Stimulated activated naive B cell treated with anti-CD40 and anti-IgM and Interleukin-4, amounts not matched to agents 10 μg/mL and 1 μg/mL and 100 μg/mL, for 72 hours (primary cell): ENCODE measurements around the gene TRIM59.
A peak's percentile ranks its signal among the peaks of the same experiment; 100 is the strongest.

Experiments used
- ATAC-seq, 2 donors: fragments of 150-1000 bp; cut with Tn5 transposase; replicated peaks; 2 replicates each; pipeline ENCODE4 v1.10.0; 2021; ENCODE audit warnings: moderate library complexity in 1 of 2
- DNase-seq: peaks from one replicate; pipeline ENCODE4 v3.0.0; 2021
- H3K27ac Mint-ChIP-seq: one replicate; pipeline ENCODE4 v1.8.0; 2022; ENCODE audit warnings: mild to moderate bottlenecking, mixed read lengths
- H3K27me3 Mint-ChIP-seq, 2 donors: one replicate each; pipeline ENCODE4 v1.8.0; 2022; ENCODE audit warnings: mixed read lengths in 2 of 2
- H3K36me3 Mint-ChIP-seq, 2 donors: one replicate each; pipeline ENCODE4 v1.8.0; 2022; ENCODE audit warnings: mixed read lengths in 2 of 2, mild to moderate bottlenecking in 1 of 2
- H3K4me1 Mint-ChIP-seq, 2 donors: one replicate each; pipeline ENCODE4 v1.8.0; 2022; ENCODE audit warnings: mixed read lengths in 2 of 2, mild to moderate bottlenecking in 1 of 2
- H3K4me3 Mint-ChIP-seq, 2 donors: one replicate each; pipeline ENCODE4 v1.8.0; 2022; ENCODE audit warnings: mild to moderate bottlenecking in 2 of 2, mixed read lengths in 2 of 2, moderate library complexity in 1 of 2
- H3K9me3 Mint-ChIP-seq, 2 donors: one replicate each; pipeline ENCODE4 v1.8.0; 2022; ENCODE audit warnings: mixed read lengths in 2 of 2, mild to moderate bottlenecking in 1 of 2

TRIM59 gene

DNA sequence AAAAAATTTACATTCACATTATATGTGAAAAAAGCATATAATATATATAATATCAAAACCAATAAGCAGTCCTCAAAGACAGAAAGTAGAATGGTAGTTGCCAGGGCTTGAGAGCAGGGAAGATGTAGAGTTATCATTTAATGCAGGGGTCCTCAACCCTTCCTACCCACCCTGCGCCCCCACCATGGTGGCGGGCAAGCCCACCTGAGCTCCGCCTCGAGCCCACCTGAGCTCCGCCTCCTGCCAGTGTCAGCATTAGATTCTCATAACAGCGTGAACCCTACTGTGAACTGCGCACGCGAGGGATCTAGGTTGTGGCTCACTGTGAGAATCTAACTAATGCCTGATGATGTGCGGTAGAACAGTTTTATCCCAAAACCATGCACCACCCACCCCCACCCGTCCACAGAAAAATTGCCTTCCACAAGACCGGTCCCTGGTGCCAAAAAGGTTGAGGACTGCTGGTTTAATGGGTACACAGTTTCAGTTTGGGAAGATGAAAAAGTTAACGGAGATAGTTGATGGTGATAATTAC lies 3.0 kb downstream of the TRIM59 start:
- H3K4me1 Mint-ChIP-seq = peaks cover 15 to 27% of the 10 kb centered on the region in 2 donors
- H3K27ac Mint-ChIP-seq = no peak overlapping the region
- DNase-seq (no peak), ATAC-seq (no peak)
- peaks cover 4 to 7% of the 10 kb centered on the region in 2 donors for H3K9me3 Mint-ChIP-seq
- no peaks in the 10 kb centered on the region for H3K27me3 Mint-ChIP-seq
- no peak overlapping the region for H3K4me3 Mint-ChIP-seq
- H3K36me3 Mint-ChIP-seq = peaks cover 30 to 38% of the 10 kb centered on the region in 2 donors

DNA sequence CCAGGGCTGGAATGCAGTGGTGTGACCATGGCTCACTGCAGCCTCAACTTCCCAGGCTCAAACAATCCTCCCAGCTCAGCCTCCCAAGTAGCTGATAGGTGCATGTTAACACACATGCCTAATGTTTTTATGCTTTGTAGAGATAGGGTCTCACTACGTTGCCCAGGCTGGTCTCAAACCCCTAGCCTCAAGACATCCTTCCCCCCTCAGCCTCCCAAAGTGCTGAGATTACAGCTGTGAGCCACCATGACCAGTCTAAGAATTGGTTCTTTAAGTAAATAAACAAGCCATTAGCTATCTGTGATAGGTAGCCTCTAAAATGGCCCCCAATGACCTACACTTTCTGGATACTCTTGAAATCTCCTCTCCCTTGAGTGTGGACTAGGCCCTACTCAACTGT lies 3.7 kb downstream of the TRIM59 start:
- peaks cover 4 to 7% of the 10 kb centered on the region in 2 donors for H3K9me3 Mint-ChIP-seq
- peaks cover 30 to 41% of the 10 kb centered on the region in 2 donors for H3K36me3 Mint-ChIP-seq
- peaks cover 15 to 27% of the 10 kb centered on the region in 2 donors for H3K4me1 Mint-ChIP-seq
- H3K27me3 Mint-ChIP-seq = no peaks in the 10 kb centered on the region
- H3K4me3 Mint-ChIP-seq = no peak overlapping the region
- DNase-seq (no peak), ATAC-seq (no peak)
- H3K27ac Mint-ChIP-seq = no peak overlapping the region

DNA sequence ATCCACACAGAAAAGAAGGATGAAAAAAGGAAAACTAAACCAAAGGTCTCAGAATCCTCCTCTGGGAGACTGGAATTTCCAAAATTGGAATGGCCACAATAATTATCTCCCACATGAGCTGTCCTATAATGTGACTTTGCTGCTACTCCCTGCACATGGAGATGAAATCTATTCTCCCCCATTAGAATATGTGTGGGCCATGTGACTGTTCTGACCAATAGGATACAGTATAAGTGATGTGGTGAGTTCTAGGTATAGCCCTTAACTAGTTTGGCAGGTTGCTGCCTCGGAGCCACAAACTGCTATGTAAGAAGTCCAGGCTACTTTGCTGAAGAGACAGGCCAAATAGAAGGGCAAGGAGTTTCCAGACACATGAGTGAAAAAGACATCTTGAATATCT lies 5.2 kb downstream of the TRIM59 start:
- Mint-ChIP-seq H3K4me3 (no peak overlapping the region), H3K27me3 (no peaks in the 10 kb centered on the region), H3K4me1 (peaks cover 11 to 19% of the 10 kb centered on the region in 2 donors), H3K36me3 (peaks cover 30 to 50% of the 10 kb centered on the region in 2 donors), H3K9me3 (peaks cover 2 to 7% of the 10 kb centered on the region in 2 donors), H3K27ac (no peak overlapping the region)
- ATAC-seq (no peak), DNase-seq (no peak)

DNA sequence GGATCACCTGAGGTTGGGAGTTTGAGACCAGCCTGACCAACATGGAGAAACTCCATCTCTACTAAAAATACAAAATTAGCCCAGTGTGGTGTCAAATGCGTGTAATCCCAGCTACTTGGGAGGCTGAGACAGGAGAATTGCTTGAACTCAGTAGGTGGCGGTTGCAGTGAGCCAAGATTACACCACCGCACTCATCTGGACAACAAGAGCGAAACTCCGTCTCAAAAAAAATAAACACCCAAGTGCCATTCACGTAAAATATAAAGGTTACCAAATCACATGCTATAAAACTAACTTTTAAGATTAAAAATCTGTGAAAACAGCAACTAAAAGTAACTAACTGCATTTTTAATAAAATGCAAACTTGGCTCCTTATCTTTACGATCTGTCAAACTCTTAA lies 8.9 kb downstream of the TRIM59 start:
- peaks cover 4 to 17% of the 10 kb centered on the region in 2 donors for H3K4me1 Mint-ChIP-seq
- no peak for ATAC-seq
- H3K27me3 Mint-ChIP-seq = no peaks in the 10 kb centered on the region
- no peak overlapping the region for H3K4me3 Mint-ChIP-seq
- peaks cover 37 to 56% of the 10 kb centered on the region in 2 donors for H3K36me3 Mint-ChIP-seq
- no peak for DNase-seq
- H3K9me3 Mint-ChIP-seq = peaks cover 2 to 7% of the 10 kb centered on the region in 2 donors
- H3K27ac Mint-ChIP-seq = no peak overlapping the region

DNA sequence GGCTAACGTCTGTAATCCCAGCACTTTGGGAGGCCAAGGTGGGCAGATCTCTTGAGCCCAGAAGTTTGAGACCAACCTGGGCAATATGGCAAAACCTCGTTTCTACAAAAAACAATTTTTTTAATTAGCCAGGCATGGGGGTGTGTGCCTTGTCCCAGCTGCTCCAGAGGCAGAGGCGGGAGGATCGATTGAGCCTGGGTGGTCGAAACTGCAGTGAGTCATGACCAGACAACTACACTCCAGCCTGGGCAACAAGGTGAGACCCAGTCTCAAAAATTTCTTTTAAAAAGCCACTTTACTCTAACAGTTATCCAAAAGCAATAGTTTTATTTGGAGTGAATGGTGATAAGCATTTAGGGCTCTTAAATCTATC lies 12.5 kb downstream of the TRIM59 start:
- H3K4me1 Mint-ChIP-seq = peaks cover 0 to 7% of the 10 kb centered on the region in 2 donors

DNA sequence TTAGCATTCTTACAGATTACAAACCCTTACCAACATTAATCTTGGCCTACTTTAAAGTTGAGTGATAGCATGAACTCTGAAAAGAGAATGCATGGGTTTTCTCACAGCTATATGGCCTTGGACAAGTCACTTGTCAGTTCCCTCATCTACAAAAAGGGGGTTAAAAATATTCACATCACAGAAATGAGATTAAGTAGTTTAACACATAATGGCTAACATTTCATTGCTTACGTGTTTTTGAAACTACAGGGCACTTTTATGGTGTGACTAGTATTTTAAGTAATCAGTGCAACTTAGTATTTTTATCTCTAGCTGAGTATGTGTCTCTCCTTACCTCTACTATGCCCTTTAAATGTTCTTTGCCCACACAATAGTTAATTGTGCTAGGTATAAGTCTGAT lies 13.8 kb downstream of the TRIM59 start:
- DNase-seq = no peak
- H3K4me1 Mint-ChIP-seq = peaks cover 0 to 6% of the 10 kb centered on the region in 2 donors
- H3K9me3 Mint-ChIP-seq = peaks cover 2 to 3% of the 10 kb centered on the region in 2 donors
- H3K4me3 Mint-ChIP-seq = no peak overlapping the region
- H3K36me3 Mint-ChIP-seq = peaks cover 28 to 36% of the 10 kb centered on the region in 2 donors
- H3K27ac Mint-ChIP-seq = no peak overlapping the region
- no peak for ATAC-seq
- H3K27me3 Mint-ChIP-seq = no peaks in the 10 kb centered on the region

More for the DNA sequence above, 12.5 kb downstream of the TRIM59 start:
- DNase-seq (no peak), ATAC-seq (no peak)
- H3K27me3 Mint-ChIP-seq = no peaks in the 10 kb centered on the region
- H3K27ac Mint-ChIP-seq = no peak overlapping the region
- H3K36me3 Mint-ChIP-seq = peaks cover 28 to 40% of the 10 kb centered on the region in 2 donors
- H3K4me3 Mint-ChIP-seq = no peak overlapping the region
- peaks cover 2 to 3% of the 10 kb centered on the region in 2 donors for H3K9me3 Mint-ChIP-seq

DNA sequence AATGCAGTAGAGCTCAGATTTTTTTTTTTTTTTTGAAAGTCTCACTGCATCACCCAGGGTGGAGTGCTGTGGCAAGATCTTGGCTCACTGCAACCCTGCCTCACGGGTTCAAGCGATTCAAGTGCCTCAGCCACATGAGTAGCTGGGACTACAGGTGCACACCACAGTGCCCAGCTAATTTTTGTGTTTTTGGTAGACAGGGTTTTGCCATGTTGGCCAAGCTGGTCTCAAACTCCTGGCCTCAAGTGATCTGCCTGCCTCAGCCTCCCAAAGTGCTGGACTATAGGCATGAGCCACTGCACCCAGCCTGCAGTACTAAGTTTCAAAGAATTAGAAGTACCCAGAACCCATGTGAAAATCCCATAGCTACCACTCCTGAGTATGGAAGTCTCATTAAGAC lies 14.5 kb downstream of the TRIM59 start:
- Mint-ChIP-seq H3K4me3 (no peak overlapping the region), H3K27ac (no peak overlapping the region), H3K9me3 (peaks cover 2 to 3% of the 10 kb centered on the region in 2 donors), H3K4me1 (peaks cover 0 to 6% of the 10 kb centered on the region in 2 donors), H3K27me3 (no peaks in the 10 kb centered on the region), H3K36me3 (peaks cover 28 to 34% of the 10 kb centered on the region in 2 donors)
- ATAC-seq (no peak), DNase-seq (no peak)

DNA sequence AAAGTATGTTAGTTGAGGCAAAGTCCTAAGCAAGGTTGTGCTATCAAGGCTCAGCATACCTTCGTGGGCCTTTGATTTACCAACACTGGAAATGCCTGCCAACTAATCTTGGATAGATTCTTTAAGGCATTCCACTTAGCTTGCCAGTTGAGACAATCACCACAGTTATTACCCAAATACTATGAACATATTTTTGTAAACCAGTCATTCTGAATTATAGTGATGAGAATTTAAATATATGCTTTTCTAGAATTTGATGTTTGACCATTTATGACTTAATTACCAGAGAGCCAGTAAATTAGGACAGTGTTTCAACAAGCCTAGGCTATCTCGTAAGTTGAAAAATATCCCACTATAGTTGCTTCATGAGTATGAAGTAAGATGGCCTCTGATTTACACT lies 15.5 kb downstream of the TRIM59 start:
- Mint-ChIP-seq H3K4me1 (no peaks in the 10 kb centered on the region), H3K36me3 (peaks cover 24 to 31% of the 10 kb centered on the region in 2 donors), H3K4me3 (no peak overlapping the region), H3K27me3 (no peaks in the 10 kb centered on the region), H3K9me3 (no peaks in the 10 kb centered on the region), H3K27ac (no peak overlapping the region)
- no peak for ATAC-seq
- DNase-seq = no peak

DNA sequence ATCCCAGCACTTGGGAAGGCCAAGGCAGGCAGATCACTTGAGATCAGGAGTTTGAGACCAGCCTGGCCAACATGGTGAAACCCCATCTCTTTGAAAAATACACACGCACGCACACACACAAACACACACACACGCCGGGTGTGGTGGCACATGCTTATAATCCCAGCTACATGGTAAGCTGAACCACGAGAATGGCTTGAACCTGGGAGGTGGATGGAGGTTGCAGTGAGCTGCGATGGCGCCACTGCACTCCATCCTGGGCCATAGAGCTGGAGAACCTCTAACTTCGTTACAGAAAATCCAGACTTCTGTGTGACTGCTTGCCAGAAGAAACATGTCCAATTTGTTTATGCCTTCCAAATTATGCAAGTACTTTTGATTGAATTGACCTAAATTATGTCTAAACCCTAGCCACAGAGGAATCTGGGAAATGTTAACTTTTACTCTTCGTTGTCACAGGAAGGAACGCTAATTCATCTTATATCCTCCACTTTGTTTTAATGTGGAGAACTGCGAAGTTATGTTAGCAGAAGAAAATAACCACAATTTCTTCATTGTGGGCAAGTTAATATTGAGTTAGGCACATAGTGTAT lies 21.7 kb downstream of the TRIM59 start:
- H3K4me1 Mint-ChIP-seq = no peaks in the 10 kb centered on the region
- H3K27me3 Mint-ChIP-seq = no peaks in the 10 kb centered on the region
- ATAC-seq = no peak
- no peaks in the 10 kb centered on the region for H3K9me3 Mint-ChIP-seq
- H3K27ac Mint-ChIP-seq = no peak overlapping the region
- peaks cover 30 to 39% of the 10 kb centered on the region in 2 donors for H3K36me3 Mint-ChIP-seq
- H3K4me3 Mint-ChIP-seq = no peak overlapping the region
- DNase-seq = no peak

DNA sequence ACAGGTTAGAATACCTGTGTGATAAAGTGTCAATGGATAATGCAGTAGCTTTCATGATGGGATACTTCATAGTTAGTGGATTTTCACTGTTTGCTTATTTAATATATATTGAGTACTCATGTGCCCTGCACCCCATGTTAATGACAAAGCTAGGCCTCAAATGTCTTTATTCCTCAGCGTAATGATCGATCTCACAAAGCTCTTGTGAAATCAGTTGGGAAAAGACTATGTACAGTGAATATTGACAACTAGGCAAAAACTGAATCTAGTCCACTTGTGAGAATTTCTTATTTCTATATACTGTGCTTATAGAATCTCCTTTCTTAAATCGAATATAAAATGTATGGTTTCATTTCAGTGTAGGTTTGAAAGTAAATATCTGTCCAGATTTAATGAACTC lies 32.3 kb downstream of the TRIM59 start:
- no peak overlapping the region for H3K4me3 Mint-ChIP-seq
- ATAC-seq = no peak
- no peak overlapping the region for H3K27ac Mint-ChIP-seq
- no peak for DNase-seq
- H3K36me3 Mint-ChIP-seq = peaks cover 4 to 29% of the 10 kb centered on the region in 2 donors
- H3K27me3 Mint-ChIP-seq = no peaks in the 10 kb centered on the region
- H3K4me1 Mint-ChIP-seq = peaks cover 0 to 1% of the 10 kb centered on the region in 2 donors
- H3K9me3 Mint-ChIP-seq = no peaks in the 10 kb centered on the region

DNA sequence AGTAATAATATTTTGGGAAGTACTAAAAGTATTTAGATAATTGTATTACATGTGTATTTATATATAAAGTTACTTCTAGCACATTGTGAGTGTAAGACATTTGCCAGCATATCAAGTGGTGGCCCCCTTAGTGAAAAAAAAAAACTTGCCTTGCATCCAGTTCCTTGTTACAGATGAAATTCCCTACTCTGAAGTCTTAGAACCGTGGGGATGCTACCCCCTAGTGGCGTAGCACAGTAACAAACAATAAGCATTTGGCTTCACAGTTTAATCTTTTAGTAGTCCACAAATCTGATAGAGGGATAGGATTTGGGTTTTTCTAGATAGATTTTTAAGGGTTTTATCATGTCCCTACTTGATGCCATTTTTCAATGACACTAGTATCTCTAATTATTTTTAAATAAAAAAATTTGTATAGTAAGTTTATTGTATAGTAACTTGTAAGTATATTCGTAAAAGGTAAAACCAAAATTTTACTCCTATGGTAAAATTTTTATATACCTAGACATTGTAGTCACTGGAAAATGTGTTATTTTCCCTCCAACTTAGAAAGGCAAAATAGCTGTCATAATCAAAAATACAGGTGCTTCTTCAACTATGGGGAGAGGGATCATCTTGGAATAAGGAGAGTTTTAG lies 35.9 kb downstream of the TRIM59 start:
- no peak overlapping the region for H3K27ac Mint-ChIP-seq

DNA sequence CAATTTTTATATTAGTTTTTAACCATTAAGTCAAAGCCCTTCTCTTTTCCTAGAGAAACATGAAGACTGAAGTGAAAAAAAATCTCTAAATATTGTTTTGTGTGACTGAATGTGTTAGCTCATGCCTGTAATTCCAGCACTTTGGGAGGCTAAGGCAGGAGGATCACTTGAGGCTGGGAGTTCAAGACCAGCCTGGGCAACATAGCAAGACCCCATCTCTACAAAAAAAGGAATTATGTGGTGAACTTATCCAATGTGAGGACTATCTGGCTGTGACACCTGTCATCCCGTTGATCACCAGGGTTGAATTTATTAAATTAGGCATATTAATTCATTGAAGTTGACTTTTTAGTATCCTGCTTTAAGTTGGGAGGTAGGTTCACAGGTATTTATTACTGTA lies 37.1 kb downstream of the TRIM59 start:
- Mint-ChIP-seq H3K27ac (no peak overlapping the region), H3K27me3 (no peaks in the 10 kb centered on the region), H3K4me3 (no peak overlapping the region), H3K36me3 (peaks cover 3 to 27% of the 10 kb centered on the region in 2 donors), H3K4me1 (peaks cover 0 to 1% of the 10 kb centered on the region in 2 donors), H3K9me3 (no peaks in the 10 kb centered on the region)
- no peak for ATAC-seq
- no peak for DNase-seq

More for the DNA sequence above, 35.9 kb downstream of the TRIM59 start:
- Mint-ChIP-seq H3K9me3 (no peaks in the 10 kb centered on the region), H3K4me3 (no peak overlapping the region), H3K36me3 (peaks cover 3 to 24% of the 10 kb centered on the region in 2 donors), H3K27me3 (no peaks in the 10 kb centered on the region), H3K4me1 (peaks cover 0 to 1% of the 10 kb centered on the region in 2 donors)
- ATAC-seq (peak; percentile 71 to 75), DNase-seq (peak; percentile 40)

DNA sequence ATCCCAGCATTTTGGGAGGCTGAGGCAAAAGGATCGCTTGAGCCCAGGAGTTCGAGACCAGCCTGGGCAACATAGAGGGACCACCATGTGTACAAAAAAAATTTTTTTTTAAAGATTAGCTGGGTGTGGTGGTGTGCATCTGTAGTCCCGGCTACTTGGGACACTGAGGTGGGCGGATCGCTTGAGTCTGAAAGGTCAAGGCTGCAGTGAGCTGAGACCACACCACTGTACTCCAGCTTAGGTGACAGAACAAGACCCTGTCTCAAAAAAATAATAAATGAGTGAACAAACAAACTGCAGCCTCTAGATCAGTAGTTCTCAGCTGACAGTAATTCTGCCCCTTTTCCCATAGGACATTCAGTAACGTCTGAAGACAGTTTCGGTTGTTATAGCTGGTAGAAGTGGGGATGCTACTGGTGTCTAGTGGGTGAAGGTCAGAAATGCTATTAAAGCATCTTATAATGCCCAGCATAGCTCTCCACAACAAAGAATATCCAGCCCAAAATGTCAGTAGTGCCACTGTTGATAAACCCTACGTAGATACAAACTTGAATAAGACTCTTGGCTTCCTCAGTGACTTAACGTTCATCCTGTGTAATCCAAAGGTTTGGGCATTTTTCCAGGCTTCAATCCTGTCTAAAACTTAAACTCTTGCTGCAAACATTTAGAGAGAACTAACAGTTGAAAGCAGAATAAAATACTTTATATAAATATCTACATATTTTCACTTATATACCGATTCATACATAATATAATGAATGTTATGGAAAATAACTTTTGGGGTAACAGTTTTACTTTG lies 39.6 kb downstream of the TRIM59 start:
- no peak overlapping the region for H3K27ac Mint-ChIP-seq
- no peak for ATAC-seq

DNA sequence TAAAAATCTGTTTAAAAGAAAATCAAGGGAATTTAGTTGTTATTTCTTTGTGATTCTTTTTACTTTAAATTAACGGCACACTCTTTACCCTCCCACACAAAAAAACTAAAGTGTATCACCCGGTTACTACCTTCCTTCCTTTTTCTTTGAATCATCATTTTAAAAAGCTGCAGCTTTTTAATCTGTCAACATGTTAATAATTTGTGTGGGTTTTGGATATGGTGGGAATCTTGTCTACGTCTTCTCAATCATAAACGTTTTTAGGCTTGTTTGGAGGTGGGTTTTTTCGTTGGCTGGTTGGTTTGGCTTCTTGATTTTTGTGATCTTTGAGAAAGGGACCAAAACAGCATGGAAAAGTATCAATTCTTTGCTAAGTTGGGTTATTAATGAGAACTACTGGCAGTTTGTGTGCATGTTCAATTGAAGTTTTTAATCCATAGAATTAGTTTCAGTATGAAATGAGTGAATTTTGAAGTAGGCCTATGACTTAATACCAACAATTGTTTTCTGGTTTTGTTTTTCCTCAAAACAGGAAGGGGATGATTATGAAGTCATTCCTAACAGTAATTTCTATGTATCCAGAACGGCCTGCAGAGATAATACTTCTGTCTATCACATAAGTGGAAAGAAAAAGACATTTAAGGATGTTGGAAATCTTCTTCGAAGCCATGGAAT lies 45.7 kb downstream of the TRIM59 start:
- no peak overlapping the region for H3K27ac Mint-ChIP-seq
- peaks cover 15 to 32% of the 10 kb centered on the region in 2 donors for H3K4me1 Mint-ChIP-seq
- H3K27me3 Mint-ChIP-seq = peaks cover 0 to 7% of the 10 kb centered on the region in 2 donors
- ATAC-seq = no peak
- DNase-seq = no peak
- H3K4me3 Mint-ChIP-seq = peak overlapping the region; percentile 36 to 72
- peaks cover 17 to 33% of the 10 kb centered on the region in 2 donors for H3K36me3 Mint-ChIP-seq
- no peaks in the 10 kb centered on the region for H3K9me3 Mint-ChIP-seq

More for the DNA sequence above, 39.6 kb downstream of the TRIM59 start:
- Mint-ChIP-seq H3K4me1 (peaks cover 0 to 1% of the 10 kb centered on the region in 2 donors), H3K27me3 (no peaks in the 10 kb centered on the region), H3K36me3 (peaks cover 1 to 22% of the 10 kb centered on the region in 2 donors), H3K4me3 (no peak overlapping the region), H3K9me3 (no peaks in the 10 kb centered on the region)
- DNase-seq = no peak
